ENCODE measurements around the gene APBB2.

DNA sequence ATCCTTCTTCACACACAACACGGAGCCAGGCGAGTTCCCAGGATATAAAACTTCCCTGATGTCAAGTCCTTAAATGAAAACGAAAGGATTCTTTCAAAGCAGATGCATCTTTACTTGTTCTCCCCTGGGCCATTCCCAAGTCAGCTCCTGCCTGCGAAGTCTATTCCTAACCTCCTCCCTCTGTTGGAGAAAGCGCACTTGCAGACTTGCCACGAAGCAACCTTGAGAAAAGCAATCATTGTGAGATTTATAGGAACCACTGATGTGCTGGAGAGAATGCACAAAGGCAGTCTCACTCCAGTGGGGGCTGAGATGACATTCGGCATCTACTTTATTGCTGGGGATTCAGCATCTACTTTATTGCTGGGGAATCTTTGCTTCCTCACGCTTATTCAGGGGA, 308.9 kb downstream of the APBB2 start:
- TF ChIP-seq, protein P1, sequence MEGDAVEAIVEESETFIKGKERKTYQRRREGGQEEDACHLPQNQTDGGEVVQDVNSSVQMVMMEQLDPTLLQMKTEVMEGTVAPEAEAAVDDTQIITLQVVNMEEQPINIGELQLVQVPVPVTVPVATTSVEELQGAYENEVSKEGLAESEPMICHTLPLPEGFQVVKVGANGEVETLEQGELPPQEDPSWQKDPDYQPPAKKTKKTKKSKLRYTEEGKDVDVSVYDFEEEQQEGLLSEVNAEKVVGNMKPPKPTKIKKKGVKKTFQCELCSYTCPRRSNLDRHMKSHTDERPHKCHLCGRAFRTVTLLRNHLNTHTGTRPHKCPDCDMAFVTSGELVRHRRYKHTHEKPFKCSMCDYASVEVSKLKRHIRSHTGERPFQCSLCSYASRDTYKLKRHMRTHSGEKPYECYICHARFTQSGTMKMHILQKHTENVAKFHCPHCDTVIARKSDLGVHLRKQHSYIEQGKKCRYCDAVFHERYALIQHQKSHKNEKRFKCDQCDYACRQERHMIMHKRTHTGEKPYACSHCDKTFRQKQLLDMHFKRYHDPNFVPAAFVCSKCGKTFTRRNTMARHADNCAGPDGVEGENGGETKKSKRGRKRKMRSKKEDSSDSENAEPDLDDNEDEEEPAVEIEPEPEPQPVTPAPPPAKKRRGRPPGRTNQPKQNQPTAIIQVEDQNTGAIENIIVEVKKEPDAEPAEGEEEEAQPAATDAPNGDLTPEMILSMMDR (IDR thresholded peaks at IDR 0.05), result no peak
- TF ChIP-seq EP300 (IDR thresholded peaks at IDR 0.05) (no peak), POLR2A (IDR thresholded peaks at IDR 0.05) (no peak)

All from tibial nerve (tissue), 4 donors.